H1 (cell line): ENCODE data around the gene MGAT4B.

Experiments
- CEBPB ChIP-seq: IDR thresholded peaks from 2 replicates; pipeline ENCODE4 v1.6.1; 2012; ENCODE audit warnings: low read depth, low read length
- KDM1A ChIP-seq: fragments of 200-600, 300-600 bp; sonication (generic); IDR thresholded peaks from 2 replicates; pipeline ENCODE4 v1.7.1; 2016; ENCODE audit warnings: mild to moderate bottlenecking, low read length, borderline replicate concordance
- SRF ChIP-seq: IDR thresholded peaks from 2 replicates; pipeline ENCODE4 v1.6.1; 2011; ENCODE audit warnings: mild to moderate bottlenecking, low read depth, low read length, moderate library complexity

- no peak for TF ChIP-seq KDM1A
- no peak for TF ChIP-seq CEBPB
- TF ChIP-seq SRF: no peak
Measured at GRCh38 chr5:179762781-179763176, 43.9 kb downstream of the MGAT4B start.
